GM04503 (cell line): Measurements from ENCODE around the gene MCF2.

ENCODE experiments used
- DNase-seq: peaks from one replicate; pipeline ENCODE4 v3.0.0-alpha.2; 2012; ENCODE audit warnings: low read depth

MCF2 gene

GRCh38 chrX:139600105-139600504, 107.9 kb downstream of the MCF2 start:
- DNase-seq, result no peak

DNA sequence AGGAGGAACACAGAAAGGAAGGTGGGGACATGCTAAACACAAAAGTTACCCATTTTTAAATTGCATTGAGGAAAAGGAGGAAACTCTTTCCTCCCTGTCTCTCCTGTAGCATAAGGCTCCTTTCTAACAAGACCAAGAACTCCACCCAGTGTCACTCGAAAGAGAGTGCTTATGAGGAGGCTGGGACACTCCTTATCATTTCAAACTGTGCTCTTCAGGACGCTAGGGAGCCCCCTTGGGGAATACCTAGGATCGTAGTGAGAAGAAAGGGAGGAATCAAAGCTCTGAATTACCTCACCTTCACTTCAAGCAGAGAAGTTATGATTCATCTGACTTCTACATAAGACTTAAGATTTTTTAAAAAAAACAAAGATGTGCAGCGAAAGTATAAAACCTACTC, 111.9 kb downstream of the MCF2 start:
- no peak for DNase-seq

DNA sequence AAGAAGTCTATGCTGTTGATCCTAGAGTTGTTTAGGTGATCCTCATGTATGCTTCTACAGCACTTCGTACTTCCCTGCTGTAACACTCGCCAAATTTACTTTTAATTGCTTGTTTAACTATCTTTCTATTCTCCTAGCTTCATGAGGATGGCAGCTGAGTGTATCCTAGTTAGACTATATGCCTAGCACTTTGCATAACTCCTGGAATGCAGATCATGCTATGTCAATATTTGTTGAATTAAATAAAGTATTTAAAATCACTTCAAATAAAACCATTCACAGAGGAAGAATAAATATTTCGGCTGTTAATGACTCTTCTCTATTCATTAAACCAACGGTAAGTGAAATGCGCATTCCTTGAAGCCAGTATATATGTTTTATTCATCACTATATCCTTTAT, 122.4 kb downstream of the MCF2 start:
- DNase-seq, result no peak

DNA sequence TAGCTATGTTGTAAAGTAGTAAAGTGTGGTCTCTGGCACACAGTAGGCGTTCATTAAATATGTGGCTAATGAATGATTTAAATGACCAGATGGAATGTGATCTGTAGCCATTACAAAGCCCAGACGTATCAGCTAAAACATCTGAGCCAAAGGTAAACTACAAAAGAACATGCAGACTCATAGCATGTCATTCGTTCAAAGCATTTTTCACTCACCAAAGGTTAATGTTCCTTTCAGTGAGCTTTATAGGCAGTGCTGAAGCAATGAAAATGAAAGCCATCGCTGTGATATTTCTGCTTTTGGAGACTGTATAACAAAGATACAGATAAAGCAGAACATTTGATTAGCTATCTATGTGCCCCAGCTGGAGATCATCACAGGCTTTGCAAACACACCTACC, 126.9 kb downstream of the MCF2 start:
- no peak for DNase-seq

- DNase-seq, result no peak
Observed at GRCh38 chrX:139566981-139567380, 141.0 kb downstream of the MCF2 start.

DNA sequence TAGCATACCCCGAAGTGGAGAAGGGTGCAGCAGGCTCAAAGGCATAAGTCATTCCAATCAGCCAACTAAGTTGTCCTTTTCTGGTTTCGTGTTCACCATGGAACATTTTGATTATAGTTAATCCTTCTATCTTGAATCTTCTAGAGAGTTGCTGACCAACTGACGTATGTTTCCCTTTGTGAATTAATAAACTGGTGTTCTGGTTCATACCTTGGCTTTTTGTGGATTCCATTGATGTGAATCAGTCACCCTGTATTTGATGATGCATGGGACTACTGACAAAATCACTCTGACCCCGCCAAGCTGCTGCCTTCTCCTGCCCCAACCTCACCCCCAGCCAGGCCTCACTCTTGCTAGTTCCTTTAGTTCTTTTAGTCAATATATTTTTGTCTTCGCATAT, 144.7 kb downstream of the MCF2 start:
- no peak for DNase-seq

- DNase-seq, result peak; percentile 11
Observed at GRCh38 chrX:139560221-139560620, 147.7 kb downstream of the MCF2 start.

- peak; percentile 11 for DNase-seq
Observed at GRCh38 chrX:139559383-139560042, 148.5 kb downstream of the MCF2 start.

- no peak for DNase-seq
Observed at GRCh38 chrX:139554991-139555675, 152.8 kb downstream of the MCF2 start.

GRCh38 chrX:139554376-139554775, 153.6 kb downstream of the MCF2 start:
- no peak for DNase-seq

DNA sequence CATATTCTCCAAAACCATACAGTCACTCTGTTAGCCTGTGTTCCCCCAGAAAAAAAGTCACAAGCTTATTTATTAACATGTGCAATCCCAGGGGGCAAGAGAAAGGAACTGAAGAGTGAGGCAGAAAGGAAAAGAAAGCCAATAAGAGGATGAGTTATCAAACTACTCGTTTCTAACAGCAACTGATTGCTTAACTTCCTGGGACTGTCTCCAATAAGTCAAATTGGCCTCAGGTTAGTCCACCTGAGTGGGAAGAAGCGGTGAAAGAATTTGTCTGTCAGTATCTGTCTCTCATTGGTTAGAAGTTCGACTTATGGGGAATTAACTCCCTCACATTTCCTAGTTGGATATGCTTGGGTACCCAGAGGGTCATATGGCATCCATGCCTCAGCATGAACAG, 163.4 kb downstream of the MCF2 start:
- DNase-seq, result no peak

- no peak for DNase-seq
Observed at GRCh38 chrX:139543920-139544319, 164.0 kb downstream of the MCF2 start.

DNA sequence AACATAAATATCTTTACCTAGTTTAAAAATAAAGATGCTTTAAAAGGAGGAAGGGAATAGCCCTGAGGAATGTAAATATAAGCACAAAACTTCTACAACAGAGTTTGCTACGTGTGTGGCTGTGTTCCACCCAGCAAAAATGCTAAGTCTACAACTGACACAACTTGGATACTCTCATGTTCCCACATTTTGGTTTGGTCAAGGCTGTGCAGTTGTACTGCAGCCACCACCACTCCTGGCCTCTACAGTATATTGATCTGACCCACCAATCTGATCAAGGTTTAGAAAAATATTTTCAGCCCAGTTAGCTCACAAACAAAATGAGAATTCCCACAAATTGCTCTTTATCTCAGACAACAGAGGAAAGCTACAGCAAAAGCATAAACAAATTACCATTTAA, 165.3 kb downstream of the MCF2 start:
- DNase-seq, result no peak

DNA sequence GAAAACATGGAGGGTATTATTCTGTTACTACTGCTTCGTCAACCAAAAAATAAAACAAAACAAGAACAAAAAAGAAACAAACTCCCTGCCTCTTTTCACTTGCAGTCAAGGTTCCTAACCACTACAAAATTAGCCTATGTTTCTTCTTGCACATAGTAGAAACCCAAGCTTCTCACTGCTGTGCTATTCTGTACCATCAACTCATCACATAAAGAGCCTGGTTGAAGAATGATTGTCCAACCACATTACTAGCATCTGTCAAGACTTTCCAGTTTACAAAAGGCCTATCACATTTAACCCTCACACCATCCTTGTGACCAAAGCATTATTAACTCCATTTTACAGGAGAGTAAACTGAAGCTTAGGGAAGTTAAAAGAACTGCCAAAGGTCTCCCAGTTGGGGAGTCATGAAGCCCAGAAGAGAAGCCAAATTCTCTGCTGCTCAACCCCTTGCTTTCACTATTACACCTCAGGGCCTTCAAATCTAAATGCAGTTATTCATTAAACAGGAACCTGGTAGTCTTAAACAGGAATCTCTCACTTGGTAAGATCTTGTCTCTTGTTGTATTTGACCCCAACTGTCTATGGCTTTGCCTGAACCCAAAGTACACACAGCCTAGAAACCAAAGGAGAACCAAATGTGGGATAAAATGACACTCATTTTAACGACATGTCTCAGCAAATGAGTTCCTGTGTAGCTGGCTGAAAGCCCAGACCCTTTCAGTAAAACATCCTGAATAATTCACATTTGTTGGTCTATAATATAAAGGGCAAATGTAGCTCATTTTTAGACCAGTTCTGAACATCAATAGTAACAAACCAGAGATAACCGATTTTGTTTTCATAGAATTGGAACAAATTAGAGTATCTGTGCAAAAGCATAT, 168.8 kb downstream of the MCF2 start:
- DNase-seq, result no peak

DNA sequence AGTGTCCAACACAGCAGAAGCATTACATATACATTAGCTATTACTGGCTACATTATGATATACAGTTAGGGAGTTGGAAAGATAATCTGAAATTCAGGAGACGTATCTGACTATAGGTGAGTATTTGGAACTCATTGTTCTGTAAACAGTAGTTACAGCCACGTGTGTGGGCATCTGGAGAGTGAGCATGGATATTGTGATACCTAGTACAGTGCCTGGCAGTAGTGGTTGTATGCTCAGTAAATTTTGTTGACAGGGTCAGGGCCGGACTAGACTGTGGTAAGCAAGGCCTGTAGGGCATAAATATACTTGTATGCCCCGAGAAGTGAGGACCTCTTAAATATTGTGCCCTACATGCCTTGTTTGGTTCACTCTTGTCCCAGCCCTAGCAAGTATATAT, 174.5 kb downstream of the MCF2 start:
- DNase-seq, result no peak

DNA sequence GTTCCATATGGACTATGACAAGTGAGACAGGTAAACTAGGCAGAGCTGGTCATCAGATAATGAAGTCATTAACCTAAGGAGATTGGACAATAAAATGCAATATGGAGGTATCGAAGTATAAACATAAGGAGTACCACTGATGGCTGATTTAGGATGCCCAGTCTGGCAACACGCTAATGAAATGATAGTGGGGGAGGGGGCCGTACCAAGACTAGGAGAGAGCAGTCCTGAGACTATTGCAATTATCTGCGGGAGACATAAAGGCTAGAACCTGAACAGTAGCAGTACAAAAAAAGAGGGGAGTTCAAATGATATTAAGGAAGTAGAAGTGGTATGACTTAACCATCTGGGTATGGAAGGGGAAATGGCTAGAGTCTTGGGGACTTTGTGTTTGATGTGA, 175.1 kb downstream of the MCF2 start:
- DNase-seq, result no peak
